GM10847 (cell line): ENCODE results near the gene MYBPH.

Experiments
- POLR2A ChIP-seq: IDR thresholded peaks from 2 replicates; pipeline ENCODE4 v1.6.1; 2011; ENCODE audit not compliant: insufficient read length; ENCODE audit errors: extremely low read depth

Gene MYBPH

GRCh38 chr1:203140743-203141520 lies 34.7 kb downstream of the MYBPH start:
- no peak for TF ChIP-seq POLR2A

GRCh38 chr1:203139976-203140475 lies 35.6 kb downstream of the MYBPH start:
- TF ChIP-seq POLR2A: no peak

- TF ChIP-seq POLR2A: no peak
Observed at GRCh38 chr1:203138066-203138465, 37.6 kb downstream of the MYBPH start.

- TF ChIP-seq POLR2A: no peak
Observed at GRCh38 chr1:203137324-203137723, 38.3 kb downstream of the MYBPH start.

- TF ChIP-seq POLR2A: no peak
Observed at GRCh38 chr1:203136409-203137042, 39.1 kb downstream of the MYBPH start.

GRCh38 chr1:203135636-203136305 lies 39.9 kb downstream of the MYBPH start:
- no peak for TF ChIP-seq POLR2A

- TF ChIP-seq POLR2A: no peak
Observed at GRCh38 chr1:203133970-203134725, 41.5 kb downstream of the MYBPH start.

- no peak for TF ChIP-seq POLR2A
Observed at GRCh38 chr1:203131548-203132200, 44.0 kb downstream of the MYBPH start.

GRCh38 chr1:203130358-203130985 lies 45.2 kb downstream of the MYBPH start:
- no peak for TF ChIP-seq POLR2A

GRCh38 chr1:203129501-203130231 lies 46.0 kb downstream of the MYBPH start:
- no peak for TF ChIP-seq POLR2A

GRCh38 chr1:203128716-203129500 lies 46.7 kb downstream of the MYBPH start:
- TF ChIP-seq POLR2A: no peak

- no peak for TF ChIP-seq POLR2A
Observed at GRCh38 chr1:203128431-203128715, 47.3 kb downstream of the MYBPH start.
